ENCODE data around the gene SLC8A2.
A peak's percentile ranks its signal among the peaks of the same experiment; 100 is the strongest.

Gene SLC8A2

DNA sequence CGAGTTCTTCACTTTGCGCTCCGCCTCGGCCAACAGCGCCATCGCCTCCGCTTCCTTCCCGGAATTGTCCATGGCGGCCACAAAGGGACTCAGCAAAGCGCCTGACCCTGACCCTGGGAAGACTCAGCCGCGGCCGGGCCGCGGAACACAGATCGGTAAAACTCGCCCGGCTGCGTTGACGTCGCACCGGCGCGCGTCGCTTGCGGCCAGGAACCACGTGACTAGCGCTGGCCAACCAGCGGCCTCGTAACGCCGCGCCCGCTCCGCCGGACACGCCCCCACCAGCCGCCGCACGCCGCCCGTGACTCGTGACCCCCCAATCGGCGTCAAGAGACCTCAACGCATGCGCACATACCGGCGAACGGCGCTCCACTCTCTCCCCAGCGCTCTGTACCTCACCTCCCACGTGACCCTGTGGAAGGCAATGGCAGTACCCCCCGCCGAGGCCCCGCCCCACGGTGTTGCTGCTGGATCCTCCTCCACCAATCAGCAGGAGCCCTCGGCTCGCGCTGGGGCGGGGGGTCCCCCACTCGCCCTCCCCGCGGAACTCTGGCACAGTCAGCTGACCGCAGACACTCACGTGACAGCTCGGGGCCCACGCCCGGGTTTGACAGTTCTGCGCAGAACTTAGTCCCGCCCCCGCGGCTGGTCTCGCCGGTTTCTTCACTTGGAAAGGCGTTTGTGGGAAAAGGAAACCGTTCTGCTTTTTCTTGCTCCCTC, 43.3 kb upstream of the SLC8A2 start, which contains the start of gene NAPA:
Gene NAPA, minus strand, starts transcription at position 195 of the 720 bp plus-strand sequence. Its CDS starts 123 bp downstream, at position 72.
- Histone ChIP-seq H3K4me3 (ENCODE audit: low read depth, low read length) (peak within 1 kb of the TSS; percentile 97), H3K36me3 (peaks cover 15% of the 10 kb centered on the region), H3K27ac (peak within 1 kb of the TSS; percentile 94), H3K9me3 (ENCODE audit: severe bottlenecking) (no peaks in the 10 kb centered on the region), H3K27me3 (ENCODE audit: insufficient read depth, low read depth, severe bottlenecking) (no peaks in the 10 kb centered on the region)
- TF ChIP-seq, protein P1, sequence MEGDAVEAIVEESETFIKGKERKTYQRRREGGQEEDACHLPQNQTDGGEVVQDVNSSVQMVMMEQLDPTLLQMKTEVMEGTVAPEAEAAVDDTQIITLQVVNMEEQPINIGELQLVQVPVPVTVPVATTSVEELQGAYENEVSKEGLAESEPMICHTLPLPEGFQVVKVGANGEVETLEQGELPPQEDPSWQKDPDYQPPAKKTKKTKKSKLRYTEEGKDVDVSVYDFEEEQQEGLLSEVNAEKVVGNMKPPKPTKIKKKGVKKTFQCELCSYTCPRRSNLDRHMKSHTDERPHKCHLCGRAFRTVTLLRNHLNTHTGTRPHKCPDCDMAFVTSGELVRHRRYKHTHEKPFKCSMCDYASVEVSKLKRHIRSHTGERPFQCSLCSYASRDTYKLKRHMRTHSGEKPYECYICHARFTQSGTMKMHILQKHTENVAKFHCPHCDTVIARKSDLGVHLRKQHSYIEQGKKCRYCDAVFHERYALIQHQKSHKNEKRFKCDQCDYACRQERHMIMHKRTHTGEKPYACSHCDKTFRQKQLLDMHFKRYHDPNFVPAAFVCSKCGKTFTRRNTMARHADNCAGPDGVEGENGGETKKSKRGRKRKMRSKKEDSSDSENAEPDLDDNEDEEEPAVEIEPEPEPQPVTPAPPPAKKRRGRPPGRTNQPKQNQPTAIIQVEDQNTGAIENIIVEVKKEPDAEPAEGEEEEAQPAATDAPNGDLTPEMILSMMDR (IDR thresholded peaks at IDR 0.05; ENCODE audit: low read depth, low read length), result no peak; the same call in 1 of the 2 replicates
- peak; percentile 100 for DNase-seq

DNA sequence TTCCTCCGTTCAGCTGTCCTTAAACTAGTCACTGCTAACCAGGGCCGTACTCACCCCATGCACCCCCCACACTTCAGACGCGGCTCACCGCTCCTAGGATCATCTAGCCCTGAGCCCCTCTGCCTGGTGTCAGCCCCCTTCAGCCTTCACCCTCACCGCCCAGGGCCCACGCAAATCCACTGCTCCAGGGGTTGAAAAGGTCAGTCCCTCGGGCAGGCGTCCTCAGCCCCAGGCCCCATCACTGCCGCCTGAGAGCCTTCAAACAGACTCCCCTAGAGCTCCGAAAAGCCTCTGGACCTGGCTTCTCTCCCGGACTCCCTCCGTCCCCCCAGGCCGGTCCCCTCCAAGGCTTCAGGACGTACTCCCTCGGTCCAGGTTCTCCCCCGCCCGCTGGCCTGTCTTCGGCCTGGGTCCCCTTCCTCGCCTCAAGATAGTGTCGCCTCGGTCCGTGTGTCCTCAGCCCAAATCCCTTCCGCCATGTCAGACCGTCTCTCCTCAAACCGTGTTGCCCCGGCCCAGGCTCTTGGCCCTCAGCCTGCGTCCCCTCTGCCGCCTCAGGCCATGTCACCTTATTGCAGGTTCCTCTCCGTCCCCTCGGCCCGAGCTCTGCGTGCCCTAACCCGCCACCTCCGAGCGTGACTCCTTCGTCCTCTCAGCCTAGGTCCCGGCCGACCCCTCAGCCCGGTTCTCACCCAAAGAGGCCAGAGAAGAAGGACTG, 42.6 kb upstream of the SLC8A2 start:
- no peak for DNase-seq
- TF ChIP-seq, protein P1 (IDR thresholded peaks at IDR 0.05; ENCODE audit: low read depth, low read length), result no peak
- peak overlapping the region; percentile 94 for H3K27ac ChIP-seq

DNA sequence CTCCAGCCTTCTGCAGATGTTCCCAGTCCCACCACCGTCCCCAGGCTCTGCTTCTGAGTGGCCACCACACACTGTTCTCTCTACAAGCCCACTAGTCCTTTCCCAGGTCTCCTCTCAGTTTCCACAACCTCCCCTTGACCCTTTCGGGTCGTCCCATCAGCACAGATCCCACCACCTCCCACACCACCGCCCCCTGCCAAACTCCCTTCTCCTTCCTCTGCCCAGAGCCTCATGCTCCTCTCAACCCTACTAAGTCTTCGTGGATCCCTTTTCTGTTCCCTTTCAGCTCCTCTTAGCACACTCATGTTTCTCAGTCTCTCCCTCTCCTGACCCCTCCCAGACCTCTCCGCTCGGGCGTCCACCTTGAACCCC, 41.2 kb upstream of the SLC8A2 start:
- TF ChIP-seq, protein P1 (IDR thresholded peaks at IDR 0.05; ENCODE audit: low read depth, low read length), result no peak
- Histone ChIP-seq H3K27ac (peak overlapping the region; percentile 98), H3K9me3 (ENCODE audit: severe bottlenecking) (no peaks in the 10 kb centered on the region)

More for the DNA sequence above, 42.6 kb upstream of the SLC8A2 start:
- no peaks in the 10 kb centered on the region for H3K27me3 ChIP-seq (ENCODE audit: insufficient read depth, low read depth, severe bottlenecking)
- H3K36me3 ChIP-seq, result peaks cover 21% of the 10 kb centered on the region
- no peaks in the 10 kb centered on the region for H3K9me3 ChIP-seq (ENCODE audit: severe bottlenecking)
- H3K4me3 ChIP-seq (ENCODE audit: low read depth, low read length), result peak overlapping the region; percentile 97

DNA sequence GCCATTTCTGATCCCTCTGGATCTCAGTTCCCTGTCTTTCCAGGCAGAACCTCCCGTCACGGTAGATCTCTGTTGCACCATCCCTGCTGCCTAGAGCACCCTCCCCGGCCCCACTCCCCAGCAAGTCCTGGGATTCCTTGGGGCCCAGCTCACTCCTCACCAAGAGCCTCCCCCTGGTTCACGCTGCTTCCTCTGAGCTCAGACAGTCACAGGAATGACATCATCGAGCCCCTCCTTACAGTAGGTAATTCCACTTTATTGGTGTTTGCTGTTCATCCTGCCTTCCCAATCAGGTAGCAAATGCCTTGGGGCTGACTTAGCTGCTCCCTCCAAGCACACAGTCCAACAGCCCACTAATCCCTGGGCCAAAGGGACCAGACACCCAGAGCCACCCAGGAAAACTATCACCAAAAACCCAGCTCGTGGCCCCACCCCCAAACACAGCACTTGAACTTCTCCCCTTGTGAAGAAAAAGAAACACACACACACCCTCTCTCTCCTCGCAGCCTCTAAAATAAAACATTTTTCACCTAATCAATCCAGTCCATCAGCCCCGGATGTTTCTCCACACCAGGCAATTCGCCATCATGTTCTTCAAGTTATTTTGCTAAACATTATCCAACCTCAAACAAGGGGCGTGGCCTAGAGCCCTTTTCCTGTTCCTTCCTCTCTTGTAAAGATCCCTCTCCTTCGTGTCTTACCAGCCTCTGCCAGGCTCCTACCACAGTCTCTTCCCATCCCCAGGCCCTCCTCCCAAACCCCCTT, 40.7 kb upstream of the SLC8A2 start:
- TF ChIP-seq, protein P1 (IDR thresholded peaks at IDR 0.05; ENCODE audit: low read depth, low read length), result no peak
- H3K27me3 ChIP-seq (ENCODE audit: insufficient read depth, low read depth, severe bottlenecking), result no peaks in the 10 kb centered on the region
- H3K9me3 ChIP-seq (ENCODE audit: severe bottlenecking), result no peaks in the 10 kb centered on the region
- peak; percentile 64 for DNase-seq
- peak overlapping the region; percentile 22 for H3K4me3 ChIP-seq (ENCODE audit: low read depth, low read length)
- H3K27ac ChIP-seq, result peak overlapping the region; percentile 98
- H3K36me3 ChIP-seq, result peaks cover 26% of the 10 kb centered on the region

More for the DNA sequence above, 41.2 kb upstream of the SLC8A2 start:
- Histone ChIP-seq H3K36me3 (peaks cover 26% of the 10 kb centered on the region), H3K4me3 (ENCODE audit: low read depth, low read length) (no peak overlapping the region), H3K27me3 (ENCODE audit: insufficient read depth, low read depth, severe bottlenecking) (no peaks in the 10 kb centered on the region)
- DNase-seq, result no peak

GRCh38 chr19:47511681-47512080, 40.0 kb upstream of the SLC8A2 start:
- H3K27me3 ChIP-seq (ENCODE audit: insufficient read depth, low read depth, severe bottlenecking), result no peaks in the 10 kb centered on the region
- TF ChIP-seq, protein P1 (IDR thresholded peaks at IDR 0.05; ENCODE audit: low read depth, low read length), result no peak
- DNase-seq, result peak; percentile 94
- H3K9me3 ChIP-seq (ENCODE audit: severe bottlenecking), result no peaks in the 10 kb centered on the region
- H3K36me3 ChIP-seq, result peaks cover 26% of the 10 kb centered on the region
- H3K4me3 ChIP-seq (ENCODE audit: low read depth, low read length), result peak overlapping the region; percentile 22
- H3K27ac ChIP-seq, result peak overlapping the region; percentile 98

All from WERI-Rb-1 (cell line).